GM21576 (cell line): ENCODE measurements around the gene GABBR2.
"Not testable (repeated sequence)": the region's sequence is repeated elsewhere in the genome, so short reads cannot be mapped to it uniquely, and the experiment has no call there.

Experiments used
- ATAC-seq: cut with Tn5 transposase; IDR thresholded peaks from one replicate; pipeline ENCODE4 v1.9.1; 2021; ENCODE audit warnings: mild to moderate bottlenecking, moderate library complexity; ENCODE audit not compliant: unreplicated experiment

GABBR2 gene

GRCh38 chr9:98520221-98520960 lies 188.3 kb downstream of the GABBR2 start:
- no peak for ATAC-seq

GRCh38 chr9:98519641-98520040 lies 189.1 kb downstream of the GABBR2 start:
- no peak for ATAC-seq

GRCh38 chr9:98518556-98518955 lies 190.2 kb downstream of the GABBR2 start:
- no peak for ATAC-seq

DNA sequence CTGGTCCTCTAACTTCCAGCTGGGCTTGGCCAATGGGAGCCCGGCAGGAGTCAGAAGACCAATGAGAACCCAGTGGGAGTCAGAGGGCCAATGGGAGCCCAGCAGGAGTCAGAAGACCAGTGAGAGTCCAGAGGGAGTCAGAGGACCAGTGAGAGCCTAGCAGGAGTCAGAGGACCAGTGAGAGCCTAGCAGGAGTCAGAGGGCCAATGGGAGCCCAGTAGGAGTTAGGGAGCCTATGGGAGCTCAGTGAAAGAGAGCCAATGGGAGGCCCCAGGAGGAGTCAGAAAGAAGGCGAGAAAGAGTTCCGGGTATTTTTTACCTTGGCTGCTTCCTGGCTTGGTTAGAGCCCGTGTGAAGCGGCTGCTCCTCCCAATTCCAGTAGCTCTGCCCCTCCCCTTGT lies 191.0 kb downstream of the GABBR2 start:
- no peak for ATAC-seq

DNA sequence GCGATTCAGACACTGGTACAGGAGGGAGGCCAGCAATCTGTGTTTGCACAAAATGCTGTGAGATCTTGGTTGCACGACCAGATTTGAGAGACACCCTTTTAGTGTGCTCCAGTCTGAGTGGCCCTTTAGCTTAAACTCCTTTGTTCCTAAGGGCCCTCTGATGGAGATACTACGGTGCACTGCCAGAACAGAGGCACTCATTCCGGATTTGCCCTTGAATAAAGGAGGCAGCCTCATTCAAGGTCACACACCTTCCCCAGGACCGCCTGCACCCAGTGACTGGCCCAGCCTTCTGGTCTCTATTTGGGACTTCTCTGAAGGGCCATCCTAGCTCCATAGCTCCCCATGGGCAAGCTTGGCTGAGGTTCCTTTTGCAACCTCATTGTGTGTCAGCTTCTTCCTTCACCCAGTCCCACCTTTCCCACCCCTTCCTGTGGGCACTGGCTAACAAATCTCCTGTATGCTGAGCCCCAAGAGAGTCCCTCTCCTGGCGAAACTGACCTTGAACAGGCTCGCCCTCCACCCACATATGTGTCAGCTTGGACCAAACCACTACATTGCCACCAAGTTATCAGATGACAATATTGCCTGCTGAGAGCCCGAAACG lies 191.7 kb downstream of the GABBR2 start:
- no peak for ATAC-seq

DNA sequence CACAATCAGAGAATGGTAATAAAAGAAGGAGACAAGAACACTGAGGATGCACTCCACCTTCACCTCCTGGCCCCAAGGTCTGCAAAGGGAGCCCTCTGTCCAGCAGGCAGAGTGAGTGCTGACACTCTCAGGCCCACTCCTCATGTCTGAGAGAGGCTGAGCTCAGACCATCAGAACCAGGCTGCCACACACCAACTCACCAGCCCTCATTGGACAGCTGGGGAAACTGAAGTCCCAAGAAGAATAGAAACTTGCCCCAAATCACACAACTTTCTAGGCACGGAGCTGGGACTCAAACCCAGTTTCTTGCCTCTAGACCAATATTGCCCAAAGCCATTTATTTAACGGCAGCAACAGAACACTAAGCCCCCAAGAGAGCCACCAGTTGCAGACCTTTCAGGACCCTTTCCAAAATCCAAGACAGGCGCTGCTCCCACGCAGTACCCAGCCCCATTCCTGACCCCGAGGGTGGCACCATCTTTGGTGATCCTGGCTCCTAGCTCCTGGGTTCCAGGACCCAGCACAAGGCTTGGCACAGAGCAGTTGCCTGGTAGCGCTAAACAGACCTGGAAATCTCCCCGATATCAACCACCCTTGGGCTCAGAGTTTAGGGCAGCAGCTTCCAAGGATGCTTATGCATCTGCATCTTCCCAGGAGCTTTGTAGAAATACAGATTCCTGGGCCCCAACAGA lies 192.4 kb downstream of the GABBR2 start:
- no peak for ATAC-seq

- no peak for ATAC-seq
These were observed 193.1 kb downstream of the GABBR2 start for GRCh38 chr9:98515506-98516204.

- no peak for ATAC-seq
These were observed 193.9 kb downstream of the GABBR2 start for GRCh38 chr9:98514841-98515240.

DNA sequence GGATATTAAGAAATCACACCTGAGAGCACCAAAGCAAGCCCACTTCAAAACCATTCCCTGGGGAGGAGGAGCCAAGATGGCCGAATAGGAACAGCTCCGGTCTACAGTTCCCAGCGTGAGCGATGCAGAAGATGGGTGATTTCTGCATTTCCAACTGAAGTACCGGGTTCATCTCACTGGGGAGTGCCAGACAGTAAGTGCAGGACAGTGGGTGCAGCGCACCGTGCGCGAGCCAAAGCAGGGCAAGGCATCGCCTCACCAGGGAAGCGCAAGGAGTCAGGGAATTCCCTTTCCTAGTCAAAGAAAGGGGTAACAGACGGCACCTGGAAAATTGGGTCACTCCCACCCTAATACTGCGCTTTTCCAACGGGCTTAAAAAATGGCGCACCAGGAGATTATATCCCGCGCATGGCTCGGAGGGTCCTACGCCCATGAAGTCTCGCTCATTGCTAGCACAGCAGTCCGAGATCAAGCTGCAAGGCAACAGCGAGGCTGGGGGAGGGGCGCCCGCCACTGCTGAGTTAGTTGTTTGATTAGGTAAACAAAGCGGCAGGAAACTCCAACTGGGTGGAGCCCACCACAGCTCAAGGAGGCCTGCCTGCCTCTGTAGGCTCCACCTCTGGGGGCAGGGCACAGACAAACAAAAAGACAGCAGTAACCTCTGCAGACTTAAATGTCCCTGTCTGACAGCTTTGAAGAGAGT lies 200.4 kb downstream of the GABBR2 start:
- not testable (repeated sequence) for ATAC-seq

DNA sequence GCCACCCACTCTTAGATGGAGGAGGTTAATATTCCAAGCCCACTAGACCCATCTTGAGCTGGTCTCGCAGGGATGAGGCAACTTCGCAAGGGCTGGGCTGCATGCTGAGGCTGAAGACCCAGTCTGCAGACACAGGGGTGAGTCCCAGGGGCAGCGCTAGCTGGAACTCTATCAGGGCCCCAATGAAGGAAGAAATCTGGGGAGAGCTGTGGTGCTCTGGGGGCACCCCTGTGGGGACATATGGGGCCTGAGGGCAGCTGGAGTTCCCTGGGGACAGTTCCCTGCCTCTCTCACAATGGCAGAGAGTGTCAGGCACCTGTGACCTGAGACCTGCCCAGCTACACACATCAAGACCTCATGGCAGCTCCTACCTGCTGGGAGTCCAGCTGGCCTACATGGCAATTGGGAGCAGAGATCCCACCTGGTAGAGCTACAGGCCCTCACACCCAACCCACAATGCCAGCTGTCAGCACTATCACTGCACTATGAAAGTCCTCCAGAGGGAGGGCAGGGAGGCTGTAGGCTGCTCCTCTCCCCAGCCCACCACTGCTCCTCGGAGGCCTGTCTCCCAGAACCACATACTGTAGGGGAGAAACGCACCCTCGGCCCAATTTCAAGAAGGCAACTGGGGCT lies 202.2 kb downstream of the GABBR2 start:
- ATAC-seq = no peak

GRCh38 chr9:98504298-98505282 lies 204.1 kb downstream of the GABBR2 start:
- ATAC-seq = no peak

GRCh38 chr9:98503867-98504266 lies 204.9 kb downstream of the GABBR2 start:
- ATAC-seq = no peak

DNA sequence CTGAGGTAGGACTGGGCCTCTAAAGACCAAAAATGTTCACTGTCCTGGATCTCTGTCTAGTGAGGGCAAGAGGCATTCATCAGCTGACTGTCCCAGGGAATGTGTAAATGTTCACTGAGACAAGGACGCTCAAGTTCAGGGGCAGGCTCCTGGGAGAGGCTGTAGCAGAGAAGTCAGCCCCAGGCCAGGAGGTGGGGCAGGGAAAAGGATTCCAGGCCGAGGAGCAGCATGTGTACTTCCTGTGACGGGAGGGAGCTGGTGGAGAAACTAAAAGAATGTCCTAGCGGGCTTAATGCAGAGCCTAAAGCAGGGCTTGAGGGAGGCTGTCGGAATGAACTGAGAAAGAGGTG lies 205.8 kb downstream of the GABBR2 start:
- no peak for ATAC-seq

- ATAC-seq = no peak
These were observed 206.3 kb downstream of the GABBR2 start for GRCh38 chr9:98502311-98502975.

GRCh38 chr9:98501819-98502218 lies 206.9 kb downstream of the GABBR2 start:
- no peak for ATAC-seq

DNA sequence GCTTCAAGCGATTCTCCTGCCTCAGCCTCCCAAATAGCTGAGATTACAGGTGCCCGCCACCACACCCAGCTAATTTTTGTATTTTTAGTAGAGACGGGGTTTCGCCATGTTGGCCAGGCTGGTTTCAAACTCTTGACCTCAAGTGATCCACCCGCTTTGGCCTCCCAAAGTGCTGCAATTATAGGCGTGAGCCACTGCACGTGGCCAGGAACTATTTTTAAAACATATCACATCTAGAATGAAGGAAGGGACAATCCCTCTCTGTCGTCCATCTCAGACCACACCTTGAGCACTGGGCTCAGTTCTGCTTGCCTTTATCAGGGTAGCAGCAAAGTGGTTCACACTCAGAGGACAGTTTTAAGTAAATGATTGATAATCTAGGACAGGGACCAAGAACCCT lies 207.5 kb downstream of the GABBR2 start:
- not testable (repeated sequence) for ATAC-seq

DNA sequence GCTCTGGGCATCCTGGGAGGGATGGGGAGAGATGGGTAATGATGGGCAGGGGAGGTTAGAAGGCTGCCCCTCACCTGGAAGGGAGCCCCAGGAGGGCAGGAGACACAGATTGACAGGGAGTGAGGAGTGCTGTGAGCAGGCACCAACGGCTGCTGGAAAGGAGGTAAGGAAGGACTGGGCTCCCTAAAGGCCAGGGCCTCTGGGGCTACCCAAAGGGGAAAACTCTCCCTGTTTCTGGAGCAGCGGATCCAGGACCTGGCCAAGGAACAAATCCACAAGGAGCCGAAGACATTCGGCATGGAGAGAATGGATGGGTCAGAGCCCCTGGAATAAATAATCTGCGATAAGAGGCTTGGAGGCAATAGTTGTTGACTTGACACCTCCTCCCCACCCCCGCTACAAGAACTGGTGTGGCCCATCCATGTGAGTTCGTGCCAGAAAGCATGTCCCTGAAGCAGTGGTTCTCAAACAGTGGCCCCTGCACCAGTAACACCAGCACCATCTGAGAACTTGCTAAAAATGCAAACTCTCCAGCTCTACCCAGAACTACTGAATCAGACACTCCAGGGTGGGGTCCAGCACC lies 208.3 kb downstream of the GABBR2 start:
- ATAC-seq = no peak

DNA sequence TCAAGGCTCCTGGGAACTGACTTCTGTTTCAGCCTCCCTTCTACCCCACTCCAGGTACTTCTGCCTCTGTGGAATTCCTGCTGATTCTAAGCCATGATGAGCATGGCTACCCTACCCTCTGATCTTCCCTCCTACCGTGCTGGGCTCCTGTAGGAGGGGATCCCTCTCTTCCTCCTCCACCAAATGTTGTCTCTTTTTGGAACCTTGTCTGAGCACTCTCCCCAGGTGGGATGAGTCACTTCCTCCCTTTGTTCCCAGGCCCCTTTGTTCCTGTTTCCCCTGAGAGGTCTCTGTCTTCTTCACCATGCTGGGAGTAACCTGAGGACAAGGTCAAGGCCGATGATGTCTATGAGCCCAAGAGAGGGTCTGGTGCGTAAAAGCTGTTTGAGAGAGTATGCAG lies 213.2 kb downstream of the GABBR2 start:
- no peak for ATAC-seq
